HepG2 (cell line): ENCODE results near the gene SH2D3C. TPM values are rescaled to one million over a fixed set of nuclear protein-coding genes. Genes with fewer than 3 reads are reported as not detected.

ENCODE experiments used
- ASH2L ChIP-seq: fragments of 300-600, 200-600 bp; sonication (generic); IDR thresholded peaks from 2 replicates; pipeline ENCODE4 v1.7.0; 2017; ENCODE audit warnings: low read depth, mild to moderate bottlenecking, moderate library complexity, mixed read lengths, low read length; ENCODE audit not compliant: insufficient read length
- CEBPG ChIP-seq: IDR thresholded peaks from 2 replicates; pipeline ENCODE4 v1.6.1; 2016
- ELF1 ChIP-seq: sonication (generic); formaldehyde crosslinking; IDR thresholded peaks from 2 replicates; pipeline ENCODE4 v1.4.0; 2020; ENCODE audit warnings: missing genetic modification reagents
- HNF1B ChIP-seq: sonication (generic); formaldehyde crosslinking; IDR thresholded peaks from 2 replicates; pipeline ENCODE4 v1.5.1; 2020; ENCODE audit warnings: mild to moderate bottlenecking, moderate library complexity, missing genetic modification reagents
- HNF4G ChIP-seq, 2 experiments: sonication (generic) in 1 of 2; formaldehyde crosslinking in 1 of 2; IDR thresholded peaks; 2 replicates each; pipeline versions ENCODE4 v1.4.0 to v1.6.1; 2011 to 2020; ENCODE audit warnings: borderline replicate concordance in 2 of 2, low read depth in 2 of 2, mild to moderate bottlenecking in 2 of 2, low read length in 1 of 2, missing genetic modification reagents in 1 of 2, moderate library complexity in 1 of 2
- MTA1 ChIP-seq: sonication (generic); formaldehyde crosslinking; IDR thresholded peaks from 2 replicates; pipeline ENCODE4 v1.4.0; 2020; ENCODE audit warnings: missing genetic modification reagents, mild to moderate bottlenecking, borderline replicate concordance
- NONO ChIP-seq, 2 experiments: fragments of 450-650 bp in 1 of 2; sonication (generic) in 1 of 2; formaldehyde crosslinking in 1 of 2; IDR thresholded peaks in 1 of 2; conservative IDR thresholded peaks in 1 of 2; 2 replicates each; pipeline versions ENCODE4 v1.6.1 to v1.8.0; 2017 to 2022; ENCODE audit warnings: mild to moderate bottlenecking in 1 of 2, missing genetic modification reagents in 1 of 2, moderate library complexity in 1 of 2
- RNF2 ChIP-seq: fragments of 450-650 bp; conservative IDR thresholded peaks from 2 replicates; pipeline ENCODE4 v1.6.1; 2016; ENCODE audit warnings: low read depth
- SALL1 ChIP-seq: sonication (generic); formaldehyde crosslinking; IDR thresholded peaks from 2 replicates; pipeline ENCODE4 v1.8.0; 2022; ENCODE audit warnings: mild to moderate bottlenecking, missing genetic modification reagents
- SNAI1 ChIP-seq: sonication (generic); formaldehyde crosslinking; IDR thresholded peaks from 2 replicates; pipeline ENCODE4 v1.5.0; 2020; ENCODE audit warnings: mild to moderate bottlenecking, missing genetic modification reagents, borderline replicate concordance
- SNAPC4 ChIP-seq: sonication (generic); formaldehyde crosslinking; IDR thresholded peaks from 2 replicates; pipeline ENCODE4 v1.4.0; 2020; ENCODE audit warnings: mild to moderate bottlenecking, missing genetic modification reagents
- ZBTB10 ChIP-seq: sonication (generic); formaldehyde crosslinking; IDR thresholded peaks from 2 replicates; pipeline ENCODE4 v1.4.0; 2020; ENCODE audit warnings: missing genetic modification reagents, borderline replicate concordance
- ZBTB26 ChIP-seq: IDR thresholded peaks from 2 replicates; pipeline ENCODE4 v1.6.1; 2016; ENCODE audit warnings: missing compliant biosample characterization, missing genetic modification reagents, borderline replicate concordance
- ZNF367 ChIP-seq: sonication (generic); formaldehyde crosslinking; IDR thresholded peaks from 2 replicates; pipeline ENCODE4 v1.4.0; 2020; ENCODE audit warnings: missing genetic modification reagents, borderline replicate concordance
- ZNF496 ChIP-seq: sonication (generic); formaldehyde crosslinking; IDR thresholded peaks from 2 replicates; pipeline ENCODE4 v1.8.1; 2023; ENCODE audit warnings: mild to moderate bottlenecking, moderate library complexity, missing genetic modification reagents; ENCODE audit not compliant: insufficient replicate concordance
- ZNF580 ChIP-seq: IDR thresholded peaks from 2 replicates; pipeline ENCODE4 v1.6.1; 2016; ENCODE audit warnings: low read depth, borderline replicate concordance
- ZNF768 ChIP-seq: sonication (generic); formaldehyde crosslinking; IDR thresholded peaks from 2 replicates; pipeline ENCODE4 v1.4.0; 2020; ENCODE audit warnings: missing genetic modification reagents
- polyA plus RNA-seq, 8 experiments: library from polyadenylated mRNA; depleted of rRNA in 3 of 8; stranded (reverse) in 7 of 8; unstranded in 1 of 8; fragments of >200 nt; fragmentation: Illumina TruSeq in 4 of 8; extraction: Trizol in 4 of 8; gene quantifications; 2 replicates each; pipeline versions ENCODE4 v1.2.1 to v1.2.3, GENCODE V29; 2011 to 2016; ENCODE audit warnings: low read depth in 4 of 8, missing spikeins in 1 of 8, mixed read lengths in 1 of 8; ENCODE audit not compliant: insufficient read depth in 1 of 8
- total RNA-seq, 5 experiments: library from RNA; depleted of rRNA; stranded (reverse); fragments of >200 nt; fragmentation: Illumina TruSeq; extraction: Trizol; gene quantifications; 2 replicates each; pipeline ENCODE4 v1.2.3, GENCODE V29; 2016; ENCODE audit warnings: low read depth in 1 of 5

Gene SH2D3C
- total and polyA plus RNA-seq, 2 of the 13 experiments (the other 11 are each of a cell fraction or from before 2014, with no cell fraction given), result not detected

- TF ChIP-seq ZBTB10 (CRISPR knock-in tag) (0 out of 2 replicates have a peak, but pooled peaks have one; percentile 29), ZNF367 (CRISPR knock-in tag) (no peak), NONO (IDR thresholded peaks at IDR 0.05) (no peak), NONO (CRISPR knock-in tag; conservative IDR thresholded peaks at IDR 0.05) (0 out of 2 replicates have a peak, but pooled peaks have one; percentile 31), HNF4G (IDR thresholded peaks at IDR 0.05; ENCODE audit: borderline replicate concordance, low read depth, low read length) (0 out of 2 replicates have a peak, but pooled peaks have one; percentile 31), HNF4G (CRISPR knock-in tag; IDR thresholded peaks at IDR 0.05; ENCODE audit: borderline replicate concordance, low read depth) (no peak), RNF2 (no peak), MTA1 (0 out of 2 replicates have a peak, but pooled peaks have one; percentile 42), ZNF768 (CRISPR knock-in tag) (no peak), ASH2L (no peak), CEBPG (CRISPR knock-in tag) (0 out of 2 replicates have a peak, but pooled peaks have one; percentile 14), SNAI1 (no peak), ELF1 (CRISPR knock-in tag) (peak; percentile 71; the same call in 1 of the 2 replicates), SALL1 (CRISPR knock-in tag) (0 out of 2 replicates have a peak, but pooled peaks have one; percentile 19), SNAPC4 (CRISPR knock-in tag) (no peak), ZNF580 (no peak), HNF1B (CRISPR knock-in tag) (0 out of 2 replicates have a peak, but pooled peaks have one; percentile 9), ZNF496 (no peak), ZBTB26 (CRISPR knock-in tag) (no peak)
Observed at GRCh38 chr9:127716412-127716811, 62.1 kb downstream of the SH2D3C start (continued).
